ENCODE measurements around the gene SLC39A11. TPM values are rescaled to one million over a fixed set of nuclear protein-coding genes. Genes with fewer than 3 reads are reported as not detected.

Gene SLC39A11
- total and polyA plus RNA-seq, 2 donors (not counting 1 experiment from before 2014, with no cell fraction given): 12.7 to 27.4 TPM

DNA sequence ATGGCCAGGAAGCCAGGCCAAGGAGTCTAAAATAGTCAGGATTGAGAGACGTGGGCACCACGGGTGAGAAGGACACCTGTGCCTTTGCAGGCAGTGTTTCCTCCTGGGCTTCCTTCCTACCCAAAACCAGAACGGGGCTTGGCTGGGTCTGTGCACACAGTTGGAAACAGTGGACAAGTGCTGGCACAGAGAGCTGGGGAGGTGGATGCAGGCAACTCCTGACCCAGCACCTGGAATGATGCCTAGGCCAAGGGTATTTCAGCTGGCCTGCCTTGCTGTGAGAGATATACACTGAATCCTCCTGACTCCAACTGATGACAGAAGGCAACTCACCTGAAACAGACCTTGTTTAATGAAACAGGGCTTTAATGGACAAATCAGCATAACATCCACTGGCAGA, 186.2 kb downstream of the SLC39A11 start:
- Histone ChIP-seq H3K9ac (ENCODE audit: insufficient read depth, low read length) (no peak overlapping the region), H2AFZ (ENCODE audit: low read length) (no peak overlapping the region), H3K27ac (ENCODE audit: insufficient read depth, low read length) (no peak overlapping the region), H3K36me3 (ENCODE audit: control insufficient read depth, insufficient read depth, low read length) (no peaks in the 10 kb centered on the region), H3K79me2 (ENCODE audit: control insufficient read depth, insufficient read depth, low read length) (no peaks in the 10 kb centered on the region), H3K4me2 (ENCODE audit: extremely low read depth, insufficient read depth, low read length) (no peak overlapping the region), H3K4me1 (ENCODE audit: control insufficient read depth, extremely low read depth, insufficient read depth, low read length) (no peaks in the 10 kb centered on the region), H3K9me3 (ENCODE audit: control insufficient read depth, insufficient read depth, low read depth, low read length) (no peaks in the 10 kb centered on the region), H3K27me3 (ENCODE audit: control insufficient read depth, insufficient read depth, low read length) (no peaks in the 10 kb centered on the region), H3K4me3 (replicated peaks in 1 of 4; ENCODE audit: control extremely low read depth in 1 of 4, insufficient read depth in 1 of 4, low read depth in 3 of 4, low read length in 4 of 4) (no peak overlapping the region), H4K20me1 (ENCODE audit: control insufficient read depth, extremely low read depth, insufficient read depth, low read length) (no peaks in the 10 kb centered on the region)
- no peak for TF ChIP-seq EZH2 (IDR thresholded peaks at IDR 0.05; ENCODE audit: low read length, missing control alignments)
- TF ChIP-seq, protein P1, sequence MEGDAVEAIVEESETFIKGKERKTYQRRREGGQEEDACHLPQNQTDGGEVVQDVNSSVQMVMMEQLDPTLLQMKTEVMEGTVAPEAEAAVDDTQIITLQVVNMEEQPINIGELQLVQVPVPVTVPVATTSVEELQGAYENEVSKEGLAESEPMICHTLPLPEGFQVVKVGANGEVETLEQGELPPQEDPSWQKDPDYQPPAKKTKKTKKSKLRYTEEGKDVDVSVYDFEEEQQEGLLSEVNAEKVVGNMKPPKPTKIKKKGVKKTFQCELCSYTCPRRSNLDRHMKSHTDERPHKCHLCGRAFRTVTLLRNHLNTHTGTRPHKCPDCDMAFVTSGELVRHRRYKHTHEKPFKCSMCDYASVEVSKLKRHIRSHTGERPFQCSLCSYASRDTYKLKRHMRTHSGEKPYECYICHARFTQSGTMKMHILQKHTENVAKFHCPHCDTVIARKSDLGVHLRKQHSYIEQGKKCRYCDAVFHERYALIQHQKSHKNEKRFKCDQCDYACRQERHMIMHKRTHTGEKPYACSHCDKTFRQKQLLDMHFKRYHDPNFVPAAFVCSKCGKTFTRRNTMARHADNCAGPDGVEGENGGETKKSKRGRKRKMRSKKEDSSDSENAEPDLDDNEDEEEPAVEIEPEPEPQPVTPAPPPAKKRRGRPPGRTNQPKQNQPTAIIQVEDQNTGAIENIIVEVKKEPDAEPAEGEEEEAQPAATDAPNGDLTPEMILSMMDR (conservative IDR thresholded peaks at IDR 0.05 in 1 of 2, IDR thresholded peaks at IDR 0.05 in 1 of 2; ENCODE audit: low read depth in 1 of 2, low read length in 2 of 2): no peak
- DNase-seq (ENCODE audit: low read depth in 2 of 2): no peak

DNA sequence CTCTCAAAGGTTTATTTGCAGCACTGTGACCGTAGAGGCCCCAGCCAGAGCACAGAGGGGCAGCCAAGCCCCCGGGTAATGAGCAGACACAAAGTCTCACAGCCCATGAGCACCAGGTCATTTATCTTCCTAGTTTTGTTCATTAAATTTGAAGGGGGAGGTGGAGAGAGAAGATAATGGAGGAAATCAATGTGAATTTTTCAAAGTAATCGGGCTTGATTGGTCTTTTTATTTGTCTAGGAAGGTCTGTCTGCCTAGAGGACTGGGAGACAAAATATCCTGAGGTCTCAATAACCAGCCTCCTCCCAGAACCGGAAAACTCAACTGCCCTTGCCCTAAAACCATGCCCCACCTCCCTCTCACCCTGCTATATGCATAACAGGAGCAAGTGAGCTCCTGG, 189.0 kb downstream of the SLC39A11 start:
- TF ChIP-seq, protein P1 (conservative IDR thresholded peaks at IDR 0.05 in 1 of 2, IDR thresholded peaks at IDR 0.05 in 1 of 2; ENCODE audit: low read depth in 1 of 2, low read length in 2 of 2): no peak
- no peak for TF ChIP-seq EZH2 (IDR thresholded peaks at IDR 0.05; ENCODE audit: low read length, missing control alignments)
- no peaks in the 10 kb centered on the region for H3K36me3 ChIP-seq (ENCODE audit: control insufficient read depth, insufficient read depth, low read length)

DNA sequence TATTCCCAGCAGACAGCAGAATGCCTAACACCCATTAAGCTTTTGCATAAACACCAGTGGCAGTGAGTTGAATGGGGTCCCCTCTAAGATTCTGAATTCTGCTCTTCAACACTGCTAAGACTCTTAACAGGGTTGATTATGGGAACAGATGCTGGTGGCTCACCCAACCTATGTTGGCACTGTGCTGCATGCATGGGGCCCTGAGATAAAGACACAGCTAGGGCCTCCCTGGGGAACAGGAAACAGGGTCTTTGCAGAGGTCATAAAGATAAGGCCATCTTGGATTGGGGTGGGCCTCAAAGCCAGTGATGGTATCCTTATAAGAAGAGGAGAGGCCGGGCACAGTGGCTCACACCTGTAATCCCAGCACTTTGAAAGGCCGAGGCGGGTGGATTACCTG, 190.8 kb downstream of the SLC39A11 start:
- Histone ChIP-seq H3K9me3 (ENCODE audit: control insufficient read depth, insufficient read depth, low read depth, low read length) (no peaks in the 10 kb centered on the region), H2AFZ (ENCODE audit: low read length) (no peak overlapping the region), H3K4me1 (ENCODE audit: control insufficient read depth, extremely low read depth, insufficient read depth, low read length) (no peaks in the 10 kb centered on the region), H4K20me1 (ENCODE audit: control insufficient read depth, extremely low read depth, insufficient read depth, low read length) (no peaks in the 10 kb centered on the region), H3K27ac (ENCODE audit: insufficient read depth, low read length) (no peak overlapping the region), H3K36me3 (ENCODE audit: control insufficient read depth, insufficient read depth, low read length) (no peaks in the 10 kb centered on the region), H3K79me2 (ENCODE audit: control insufficient read depth, insufficient read depth, low read length) (no peaks in the 10 kb centered on the region), H3K4me3 (replicated peaks in 1 of 4; ENCODE audit: control extremely low read depth in 1 of 4, insufficient read depth in 1 of 4, low read depth in 3 of 4, low read length in 4 of 4) (no peak overlapping the region), H3K9ac (ENCODE audit: insufficient read depth, low read length) (no peak overlapping the region), H3K27me3 (ENCODE audit: control insufficient read depth, insufficient read depth, low read length) (no peaks in the 10 kb centered on the region), H3K4me2 (ENCODE audit: extremely low read depth, insufficient read depth, low read length) (no peak overlapping the region)
- TF ChIP-seq, protein P1 (conservative IDR thresholded peaks at IDR 0.05 in 1 of 2, IDR thresholded peaks at IDR 0.05 in 1 of 2; ENCODE audit: low read depth in 1 of 2, low read length in 2 of 2): no peak
- no peak for TF ChIP-seq EZH2 (IDR thresholded peaks at IDR 0.05; ENCODE audit: low read length, missing control alignments)
- DNase-seq (ENCODE audit: low read depth in 2 of 2): no peak

More for the DNA sequence above, 189.0 kb downstream of the SLC39A11 start:
- H3K9ac ChIP-seq (ENCODE audit: insufficient read depth, low read length): no peak overlapping the region
- no peaks in the 10 kb centered on the region for H3K79me2 ChIP-seq (ENCODE audit: control insufficient read depth, insufficient read depth, low read length)
- no peaks in the 10 kb centered on the region for H3K4me1 ChIP-seq (ENCODE audit: control insufficient read depth, extremely low read depth, insufficient read depth, low read length)
- no peak overlapping the region for H3K27ac ChIP-seq (ENCODE audit: insufficient read depth, low read length)
- no peak overlapping the region for H3K4me3 ChIP-seq (replicated peaks in 1 of 4; ENCODE audit: control extremely low read depth in 1 of 4, insufficient read depth in 1 of 4, low read depth in 3 of 4, low read length in 4 of 4)
- no peaks in the 10 kb centered on the region for H4K20me1 ChIP-seq (ENCODE audit: control insufficient read depth, extremely low read depth, insufficient read depth, low read length)
- no peak overlapping the region for H3K4me2 ChIP-seq (ENCODE audit: extremely low read depth, insufficient read depth, low read length)
- no peaks in the 10 kb centered on the region for H3K9me3 ChIP-seq (ENCODE audit: control insufficient read depth, insufficient read depth, low read depth, low read length)
- H2AFZ ChIP-seq (ENCODE audit: low read length): no peak overlapping the region
- no peaks in the 10 kb centered on the region for H3K27me3 ChIP-seq (ENCODE audit: control insufficient read depth, insufficient read depth, low read length)
- DNase-seq (ENCODE audit: low read depth in 2 of 2): no peak

Measured in fibroblast of lung (primary cell).